ENCODE measurements around the gene OLFM2.
A peak's percentile ranks its signal among the peaks of the same experiment; 100 is the strongest.

Gene OLFM2

GRCh38 chr19:9818175-9818733 is 118.1 kb downstream of the OLFM2 start:
- Histone ChIP-seq H3K36me3 (ENCODE audit: insufficient read depth, low read length) (peaks cover 9% of the 10 kb centered on the region), H3K9me3 (ENCODE audit: low read length) (peaks cover 7% of the 10 kb centered on the region), H2AFZ (ENCODE audit: low read depth, low read length) (peak overlapping the region; percentile 87), H3K4me3 (ENCODE audit: low read length) (peak overlapping the region; percentile 88), H3K27me3 (ENCODE audit: insufficient read depth, low read length) (no peaks in the 10 kb centered on the region), H3K4me1 (ENCODE audit: insufficient read depth, low read length) (peaks cover 15% of the 10 kb centered on the region)

GRCh38 chr19:9811139-9811538 is 125.2 kb downstream of the OLFM2 start:
- no peaks in the 10 kb centered on the region for H3K4me1 ChIP-seq (ENCODE audit: insufficient read depth, low read length)
- H3K27me3 ChIP-seq (ENCODE audit: insufficient read depth, low read length), result no peaks in the 10 kb centered on the region
- no peak overlapping the region for H2AFZ ChIP-seq (ENCODE audit: low read depth, low read length)
- H3K4me3 ChIP-seq (ENCODE audit: low read length), result no peak overlapping the region
- peaks cover 42% of the 10 kb centered on the region for H3K36me3 ChIP-seq (ENCODE audit: insufficient read depth, low read length)
- peaks cover 7% of the 10 kb centered on the region for H3K9me3 ChIP-seq (ENCODE audit: low read length)

- H3K36me3 ChIP-seq (ENCODE audit: insufficient read depth, low read length), result peaks cover 48% of the 10 kb centered on the region
- no peaks in the 10 kb centered on the region for H3K27me3 ChIP-seq (ENCODE audit: insufficient read depth, low read length)
These were observed 127.2 kb downstream of the OLFM2 start for GRCh38 chr19:9808855-9809824.

GRCh38 chr19:9806803-9807202 is 129.5 kb downstream of the OLFM2 start:
- H2AFZ ChIP-seq (ENCODE audit: low read depth, low read length), result no peak overlapping the region
- H3K27me3 ChIP-seq (ENCODE audit: insufficient read depth, low read length), result no peaks in the 10 kb centered on the region
- H3K36me3 ChIP-seq (ENCODE audit: insufficient read depth, low read length), result peaks cover 48% of the 10 kb centered on the region
- H3K9me3 ChIP-seq (ENCODE audit: low read length), result no peaks in the 10 kb centered on the region
- no peaks in the 10 kb centered on the region for H3K4me1 ChIP-seq (ENCODE audit: insufficient read depth, low read length)
- H3K4me3 ChIP-seq (ENCODE audit: low read length), result no peak overlapping the region

More at GRCh38 chr19:9808855-9809824, 127.2 kb downstream of the OLFM2 start:
- H3K4me1 ChIP-seq (ENCODE audit: insufficient read depth, low read length), result no peaks in the 10 kb centered on the region
- no peak overlapping the region for H3K4me3 ChIP-seq (ENCODE audit: low read length)
- no peaks in the 10 kb centered on the region for H3K9me3 ChIP-seq (ENCODE audit: low read length)
- H2AFZ ChIP-seq (ENCODE audit: low read depth, low read length), result no peak overlapping the region
